Stimulated activated CD4-positive, alpha-beta T cell treated with anti-CD3 and anti-CD28 coated beads, Interleukin-1b, Interleukin-23, amount 100 ng/mL, for 48 hours (primary cell): Measurements from ENCODE around the gene CORO6.
A peak's percentile ranks its signal among the peaks of the same experiment; 100 is the strongest.

ENCODE experiments used
- DNase-seq: peaks from one replicate; pipeline ENCODE4 v3.0.0-alpha.2; 2020

Gene CORO6

GRCh38 chr17:29589524-29590410 is 32.9 kb downstream of the CORO6 start, which contains the start of gene GIT1:
TSS of gene GIT1 (minus strand) at chr17:29589648. CDS start at chr17:29589378, 270 bp downstream.
- peak; percentile 83 for DNase-seq

- peak; percentile 45 for DNase-seq
These were observed 33.9 kb downstream of the CORO6 start for GRCh38 chr17:29588562-29589411.

GRCh38 chr17:29588017-29588561 is 34.6 kb downstream of the CORO6 start:
- DNase-seq, result no peak

- DNase-seq, result no peak
These were observed 35.1 kb downstream of the CORO6 start for GRCh38 chr17:29587591-29587990.

GRCh38 chr17:29586676-29587469 is 35.8 kb downstream of the CORO6 start:
- no peak for DNase-seq

- no peak for DNase-seq
These were observed 37.5 kb downstream of the CORO6 start for GRCh38 chr17:29585080-29585751.

- DNase-seq, result no peak
These were observed 38.1 kb downstream of the CORO6 start for GRCh38 chr17:29584452-29585079.

GRCh38 chr17:29583324-29584248 is 39.1 kb downstream of the CORO6 start:
- no peak for DNase-seq

GRCh38 chr17:29582772-29583171 is 39.9 kb downstream of the CORO6 start:
- no peak for DNase-seq

GRCh38 chr17:29582254-29582765 is 40.4 kb downstream of the CORO6 start:
- no peak for DNase-seq

- DNase-seq, result no peak
These were observed 41.0 kb downstream of the CORO6 start for GRCh38 chr17:29581583-29582253.

- peak; percentile 90 for DNase-seq
These were observed 42.6 kb downstream of the CORO6 start for GRCh38 chr17:29579866-29580771.

- DNase-seq, result no peak
These were observed 43.9 kb downstream of the CORO6 start for GRCh38 chr17:29578626-29579485.

- DNase-seq, result no peak
These were observed 45.1 kb downstream of the CORO6 start for GRCh38 chr17:29577385-29578211.

GRCh38 chr17:29577001-29577370 is 45.7 kb downstream of the CORO6 start:
- no peak for DNase-seq

- DNase-seq, result no peak
These were observed 46.3 kb downstream of the CORO6 start for GRCh38 chr17:29576214-29577000.
